A549 (cell line): Measurements from ENCODE around the gene NKG7.

Source experiments
- EP300 ChIP-seq, 2 experiments: fragments of >200 bp; sonication (Bioruptor Twin); formaldehyde crosslinking; IDR thresholded peaks; 2 replicates in 1 of 2; 3 replicates in 1 of 2; pipeline ENCODE4 v1.6.1; 2016 to 2017
- JUNB ChIP-seq: fragments of >200 bp; sonication (Bioruptor Twin); formaldehyde crosslinking; IDR thresholded peaks from 2 replicates; pipeline ENCODE4 v1.6.1; 2016
- NFE2L2 ChIP-seq: fragments of 150-350 bp; conservative IDR thresholded peaks from 2 replicates; pipeline ENCODE4 v1.6.1; 2014; ENCODE audit warnings: low read length
- POLR2A ChIP-seq: IDR thresholded peaks from 2 replicates; pipeline ENCODE4 v1.6.1; 2012; ENCODE audit warnings: mild to moderate bottlenecking, low read length
- RFX5 ChIP-seq: fragments of 450-650 bp; IDR thresholded peaks from 2 replicates; pipeline ENCODE4 v1.7.1; 2014; ENCODE audit warnings: antibody characterized with exemption, mild to moderate bottlenecking, moderate library complexity
- SMC3 ChIP-seq: fragments of >200 bp; sonication (Bioruptor Twin); formaldehyde crosslinking; IDR thresholded peaks from 3 replicates; pipeline ENCODE4 v1.6.1; 2018; ENCODE audit warnings: inconsistent platforms
- SREBF2 ChIP-seq: fragments of 450-650 bp; IDR thresholded peaks from 2 replicates; pipeline ENCODE4 v1.6.1; 2014; ENCODE audit warnings: mild to moderate bottlenecking, moderate library complexity
- TF ChIP-seq, protein P1 (sequence below): IDR thresholded peaks from 2 replicates; pipeline ENCODE4 v1.6.1; 2012; ENCODE audit warnings: low read depth, borderline replicate concordance
- TF ChIP-seq, protein P2 (sequence below): fragments of >200 bp; sonication (Bioruptor Twin); formaldehyde crosslinking; IDR thresholded peaks from 3 replicates; pipeline ENCODE4 v1.5.1; 2016
- TF ChIP-seq, protein P3 (sequence below): fragments of 250-450 bp; sonication (Bioruptor Pico); IDR thresholded peaks from 2 replicates; pipeline ENCODE4 v1.5.0; 2021; ENCODE audit warnings: mild to moderate bottlenecking, moderate library complexity, borderline replicate concordance
- TF ChIP-seq, protein P4 (sequence below): IDR thresholded peaks from 2 replicates; pipeline ENCODE4 v1.6.1; 2012
- TF ChIP-seq, protein P5 (sequence below): IDR thresholded peaks from 2 replicates; pipeline ENCODE4 v1.6.1; 2012

DNA sequence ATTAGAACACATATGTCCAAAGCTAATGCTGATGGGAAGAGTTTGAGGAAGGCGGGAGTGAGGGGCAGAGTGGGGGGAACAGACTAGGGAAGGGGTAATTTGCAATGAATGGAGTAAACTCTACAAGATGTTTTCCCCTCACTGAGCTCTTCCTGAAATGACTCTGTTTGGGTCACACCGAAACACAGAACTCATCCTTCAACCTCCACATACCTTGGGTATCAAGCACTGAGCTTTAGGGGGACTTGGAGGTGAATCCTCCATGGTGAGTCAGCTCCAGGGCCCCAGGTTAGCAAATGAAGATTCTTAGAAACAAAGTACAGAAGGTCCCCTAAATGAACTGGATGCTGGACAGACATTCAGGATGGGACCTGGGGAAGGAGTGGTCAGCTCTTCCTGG, 46.3 kb upstream of the NKG7 start:
- TF ChIP-seq POLR2A (no peak), SREBF2 (no peak), EP300 (IDR thresholded peaks at IDR 0.05) (no peak), SMC3 (no peak), JUNB (no peak), NFE2L2 (no peak), RFX5 (no peak)
- TF ChIP-seq, protein P1, sequence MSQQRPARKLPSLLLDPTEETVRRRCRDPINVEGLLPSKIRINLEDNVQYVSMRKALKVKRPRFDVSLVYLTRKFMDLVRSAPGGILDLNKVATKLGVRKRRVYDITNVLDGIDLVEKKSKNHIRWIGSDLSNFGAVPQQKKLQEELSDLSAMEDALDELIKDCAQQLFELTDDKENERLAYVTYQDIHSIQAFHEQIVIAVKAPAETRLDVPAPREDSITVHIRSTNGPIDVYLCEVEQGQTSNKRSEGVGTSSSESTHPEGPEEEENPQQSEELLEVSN: no peak
- TF ChIP-seq, protein P2, sequence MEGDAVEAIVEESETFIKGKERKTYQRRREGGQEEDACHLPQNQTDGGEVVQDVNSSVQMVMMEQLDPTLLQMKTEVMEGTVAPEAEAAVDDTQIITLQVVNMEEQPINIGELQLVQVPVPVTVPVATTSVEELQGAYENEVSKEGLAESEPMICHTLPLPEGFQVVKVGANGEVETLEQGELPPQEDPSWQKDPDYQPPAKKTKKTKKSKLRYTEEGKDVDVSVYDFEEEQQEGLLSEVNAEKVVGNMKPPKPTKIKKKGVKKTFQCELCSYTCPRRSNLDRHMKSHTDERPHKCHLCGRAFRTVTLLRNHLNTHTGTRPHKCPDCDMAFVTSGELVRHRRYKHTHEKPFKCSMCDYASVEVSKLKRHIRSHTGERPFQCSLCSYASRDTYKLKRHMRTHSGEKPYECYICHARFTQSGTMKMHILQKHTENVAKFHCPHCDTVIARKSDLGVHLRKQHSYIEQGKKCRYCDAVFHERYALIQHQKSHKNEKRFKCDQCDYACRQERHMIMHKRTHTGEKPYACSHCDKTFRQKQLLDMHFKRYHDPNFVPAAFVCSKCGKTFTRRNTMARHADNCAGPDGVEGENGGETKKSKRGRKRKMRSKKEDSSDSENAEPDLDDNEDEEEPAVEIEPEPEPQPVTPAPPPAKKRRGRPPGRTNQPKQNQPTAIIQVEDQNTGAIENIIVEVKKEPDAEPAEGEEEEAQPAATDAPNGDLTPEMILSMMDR: no peak
- TF ChIP-seq, protein P3, sequence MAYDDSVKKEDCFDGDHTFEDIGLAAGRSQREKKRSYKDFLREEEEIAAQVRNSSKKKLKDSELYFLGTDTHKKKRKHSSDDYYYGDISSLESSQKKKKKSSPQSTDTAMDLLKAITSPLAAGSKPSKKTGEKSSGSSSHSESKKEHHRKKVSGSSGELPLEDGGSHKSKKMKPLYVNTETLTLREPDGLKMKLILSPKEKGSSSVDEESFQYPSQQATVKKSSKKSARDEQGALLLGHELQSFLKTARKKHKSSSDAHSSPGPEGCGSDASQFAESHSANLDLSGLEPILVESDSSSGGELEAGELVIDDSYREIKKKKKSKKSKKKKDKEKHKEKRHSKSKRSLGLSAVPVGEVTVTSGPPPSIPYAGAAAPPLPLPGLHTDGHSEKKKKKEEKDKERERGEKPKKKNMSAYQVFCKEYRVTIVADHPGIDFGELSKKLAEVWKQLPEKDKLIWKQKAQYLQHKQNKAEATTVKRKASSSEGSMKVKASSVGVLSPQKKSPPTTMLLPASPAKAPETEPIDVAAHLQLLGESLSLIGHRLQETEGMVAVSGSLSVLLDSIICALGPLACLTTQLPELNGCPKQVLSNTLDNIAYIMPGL (CRISPR knock-in tag): no peak
- TF ChIP-seq, protein P4, sequence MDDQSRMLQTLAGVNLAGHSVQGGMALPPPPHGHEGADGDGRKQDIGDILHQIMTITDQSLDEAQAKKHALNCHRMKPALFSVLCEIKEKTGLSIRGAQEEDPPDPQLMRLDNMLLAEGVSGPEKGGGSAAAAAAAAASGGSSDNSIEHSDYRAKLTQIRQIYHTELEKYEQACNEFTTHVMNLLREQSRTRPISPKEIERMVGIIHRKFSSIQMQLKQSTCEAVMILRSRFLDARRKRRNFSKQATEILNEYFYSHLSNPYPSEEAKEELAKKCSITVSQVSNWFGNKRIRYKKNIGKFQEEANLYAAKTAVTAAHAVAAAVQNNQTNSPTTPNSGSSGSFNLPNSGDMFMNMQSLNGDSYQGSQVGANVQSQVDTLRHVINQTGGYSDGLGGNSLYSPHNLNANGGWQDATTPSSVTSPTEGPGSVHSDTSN: no peak
- TF ChIP-seq, protein P5, sequence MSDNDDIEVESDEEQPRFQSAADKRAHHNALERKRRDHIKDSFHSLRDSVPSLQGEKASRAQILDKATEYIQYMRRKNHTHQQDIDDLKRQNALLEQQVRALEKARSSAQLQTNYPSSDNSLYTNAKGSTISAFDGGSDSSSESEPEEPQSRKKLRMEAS: no peak
